HL-60 (cell line): Measurements from ENCODE around the gene EIF2B5.

Experiments
- DNase-seq, 2 experiments: peaks; one replicate each; pipeline ENCODE4 v3.0.0-alpha.2; 2010 to 2020; ENCODE audit warnings: low read depth in 1 of 2, low spot score in 1 of 2
- H3K27ac ChIP-seq: fragments of 250-450 bp; sonication (Bioruptor Pico); replicated peaks from 2 replicates; pipeline ENCODE4 v1.5.1; 2020; ENCODE audit warnings: mild to moderate bottlenecking, moderate library complexity
- H3K27me3 ChIP-seq: fragments of 250-450 bp; sonication (Bioruptor Pico); 2 replicates; pipeline ENCODE4 v1.5.1; 2021; ENCODE audit warnings: mild to moderate bottlenecking, moderate library complexity; ENCODE audit not compliant: insufficient read depth, poor library complexity, severe bottlenecking
- H3K4me3 ChIP-seq: replicated peaks from 2 replicates; pipeline ENCODE4 v1.5.1; 2011; ENCODE audit warnings: mild to moderate bottlenecking, control low read depth, low read length; ENCODE audit not compliant: insufficient read depth
- CTCF ChIP-seq: IDR thresholded peaks from one replicate; pipeline ENCODE4 v1.5.1; 2011; ENCODE audit warnings: low read length, control low read depth, inconsistent platforms; ENCODE audit not compliant: insufficient read depth
- GABPA ChIP-seq: IDR thresholded peaks from 2 replicates; pipeline ENCODE4 v1.6.1; 2012; ENCODE audit warnings: low read depth
- POLR2AphosphoS5 ChIP-seq: IDR thresholded peaks from 2 replicates; pipeline ENCODE4 v1.6.1; 2012; ENCODE audit warnings: low read depth
- REST ChIP-seq: IDR thresholded peaks from 2 replicates; pipeline ENCODE4 v1.6.1; 2012; ENCODE audit warnings: low read depth; ENCODE audit not compliant: insufficient replicate concordance
- SPI1 ChIP-seq: IDR thresholded peaks from 2 replicates; pipeline ENCODE4 v1.6.1; 2012; ENCODE audit warnings: low read depth, mild to moderate bottlenecking, borderline replicate concordance

Gene EIF2B5

GRCh38 chr3:184164648-184165330, 29.6 kb downstream of the EIF2B5 start:
- TF ChIP-seq POLR2AphosphoS5 (no peak), CTCF (no peak)
- H3K27me3 ChIP-seq = no peaks in the 10 kb centered on the region
- no peak for DNase-seq
- no peak overlapping the region for H3K27ac ChIP-seq
- no peak overlapping the region for H3K4me3 ChIP-seq

GRCh38 chr3:184165543-184165942, 30.4 kb downstream of the EIF2B5 start:
- Histone ChIP-seq H3K27me3 (no peaks in the 10 kb centered on the region), H3K27ac (no peak overlapping the region), H3K4me3 (no peak overlapping the region)
- TF ChIP-seq SPI1 (no peak), CTCF (no peak), GABPA (no peak)
- no peak for DNase-seq

- DNase-seq = no peak
- Histone ChIP-seq H3K27me3 (no peaks in the 10 kb centered on the region), H3K4me3 (no peak overlapping the region), H3K27ac (no peak overlapping the region)
- no peak for TF ChIP-seq CTCF
- TF ChIP-seq REST = no peak
These were observed 31.5 kb downstream of the EIF2B5 start for GRCh38 chr3:184166671-184167070.

- Histone ChIP-seq H3K4me3 (no peak overlapping the region), H3K27me3 (no peaks in the 10 kb centered on the region), H3K27ac (no peak overlapping the region)
- TF ChIP-seq REST = no peak
- TF ChIP-seq CTCF = no peak
- TF ChIP-seq POLR2AphosphoS5 = no peak
- no peak for TF ChIP-seq GABPA
- no peak for TF ChIP-seq SPI1
- no peak for DNase-seq
These were observed 32.6 kb downstream of the EIF2B5 start for GRCh38 chr3:184167786-184168185.
